ENCODE measurements around the gene TAS2R19. TPM values are rescaled to one million over a fixed set of nuclear protein-coding genes. Genes with fewer than 3 reads are reported as not detected.

Gene TAS2R19
- total RNA-seq, 1 experiment from 2014 or later: 2.6 TPM

DNA sequence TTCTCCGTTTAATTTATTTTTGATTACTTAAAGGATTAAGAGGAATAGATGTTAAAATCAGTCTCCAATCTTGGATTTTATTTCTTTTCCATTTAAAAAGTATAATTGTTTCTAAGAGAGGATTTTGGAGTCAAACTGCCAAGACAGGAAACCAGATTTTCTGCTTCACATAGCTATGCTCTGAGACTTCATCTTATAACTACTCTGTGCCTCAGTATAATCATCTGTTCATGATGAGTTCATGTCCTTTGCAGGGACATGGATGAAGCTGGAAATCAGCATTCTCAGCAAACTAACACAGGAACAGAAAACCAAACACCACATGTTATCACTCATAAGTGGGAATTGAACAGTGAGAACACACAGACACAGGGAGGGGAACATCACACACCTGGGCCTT, 17.7 kb upstream of the TAS2R19 start:
- no peak overlapping the region for H2AFZ ChIP-seq (ENCODE audit: low read length)
- no peak overlapping the region for H3K14ac ChIP-seq (ENCODE audit: insufficient read depth, low read length)
- no peaks in the 10 kb centered on the region for H3K4me1 ChIP-seq (ENCODE audit: insufficient read depth, low read length)
- no peaks in the 10 kb centered on the region for H3K9me3 ChIP-seq (ENCODE audit: control insufficient read depth, low read depth, low read length)
- no peak overlapping the region for H3K9ac ChIP-seq (ENCODE audit: extremely low read depth, insufficient read length, low read length)
- H2BK120ac ChIP-seq (ENCODE audit: low read depth, low read length, poor library complexity, severe bottlenecking): no peak overlapping the region
- H3K4me2 ChIP-seq (ENCODE audit: insufficient read depth, insufficient read length, low read length): no peak overlapping the region
- Mint-ChIP-seq H3K9me3 (no peaks in the 10 kb centered on the region; a peak in 2 of 5 replicates), H3K27ac (no peak overlapping the region), H3K4me1 (no peaks in the 10 kb centered on the region), H3K4me3 (no peak overlapping the region), H3K36me3 (ENCODE audit: insufficient read depth in 1 of 3, low read depth in 3 of 3) (peaks cover 20 to 29% (median 29%) of the 10 kb centered on the region in 3 experiments), H3K27me3 (ENCODE audit: low read depth) (no peaks in the 10 kb centered on the region)
- TF ChIP-seq, protein P1, sequence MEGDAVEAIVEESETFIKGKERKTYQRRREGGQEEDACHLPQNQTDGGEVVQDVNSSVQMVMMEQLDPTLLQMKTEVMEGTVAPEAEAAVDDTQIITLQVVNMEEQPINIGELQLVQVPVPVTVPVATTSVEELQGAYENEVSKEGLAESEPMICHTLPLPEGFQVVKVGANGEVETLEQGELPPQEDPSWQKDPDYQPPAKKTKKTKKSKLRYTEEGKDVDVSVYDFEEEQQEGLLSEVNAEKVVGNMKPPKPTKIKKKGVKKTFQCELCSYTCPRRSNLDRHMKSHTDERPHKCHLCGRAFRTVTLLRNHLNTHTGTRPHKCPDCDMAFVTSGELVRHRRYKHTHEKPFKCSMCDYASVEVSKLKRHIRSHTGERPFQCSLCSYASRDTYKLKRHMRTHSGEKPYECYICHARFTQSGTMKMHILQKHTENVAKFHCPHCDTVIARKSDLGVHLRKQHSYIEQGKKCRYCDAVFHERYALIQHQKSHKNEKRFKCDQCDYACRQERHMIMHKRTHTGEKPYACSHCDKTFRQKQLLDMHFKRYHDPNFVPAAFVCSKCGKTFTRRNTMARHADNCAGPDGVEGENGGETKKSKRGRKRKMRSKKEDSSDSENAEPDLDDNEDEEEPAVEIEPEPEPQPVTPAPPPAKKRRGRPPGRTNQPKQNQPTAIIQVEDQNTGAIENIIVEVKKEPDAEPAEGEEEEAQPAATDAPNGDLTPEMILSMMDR (conservative IDR thresholded peaks at IDR 0.05): no peak
- no peaks in the 10 kb centered on the region for H4K20me1 ChIP-seq (ENCODE audit: control insufficient read depth, insufficient read depth, insufficient read length)
- no peak overlapping the region for H3K23ac ChIP-seq (ENCODE audit: insufficient read length, low read depth, low read length)
- no peak overlapping the region for H2BK5ac ChIP-seq (ENCODE audit: insufficient read length, low read length)
- H2BK20ac ChIP-seq (ENCODE audit: low read depth, low read length, poor library complexity, severe bottlenecking): no peak overlapping the region
- no peak overlapping the region for H3K18ac ChIP-seq (ENCODE audit: insufficient read length, low read depth, low read length)
- no peak overlapping the region for H3T11ph ChIP-seq (ENCODE audit: low read length)
- no peak overlapping the region for H4K5ac ChIP-seq (ENCODE audit: insufficient read length, low read depth, low read length)
- no peak overlapping the region for H2AK5ac ChIP-seq (ENCODE audit: insufficient read length, low read length)
- no CpG with 5 or more reads among the region's 1 CpG for WGBS (ENCODE audit: extremely low coverage, insufficient read length, low lambda C conversion rate)
- H3K23me2 ChIP-seq (ENCODE audit: insufficient read length, low read depth, low read length, poor library complexity, severe bottlenecking): no peaks in the 10 kb centered on the region
- H3K4ac ChIP-seq (ENCODE audit: low read depth, low read length): no peak overlapping the region
- no peak overlapping the region for H4K91ac ChIP-seq (ENCODE audit: insufficient read length, low read depth, low read length)
- no peak overlapping the region for H3K56ac ChIP-seq (ENCODE audit: insufficient read length, low read depth, low read length)
- no peak overlapping the region for H2BK12ac ChIP-seq (ENCODE audit: insufficient read length, low read depth, low read length)
- DNase-seq: no peak
- H3K79me1 ChIP-seq (ENCODE audit: insufficient read depth, low read depth, low read length, poor library complexity, severe bottlenecking): no peaks in the 10 kb centered on the region
- no peaks in the 10 kb centered on the region for H3K27me3 ChIP-seq (ENCODE audit: insufficient read depth, low read length)
- no peak overlapping the region for H2BK15ac ChIP-seq (ENCODE audit: low read depth, low read length)
- H4K8ac ChIP-seq (replicated peaks; ENCODE audit: insufficient read length, low read depth, low read length): no peak overlapping the region
- H3K79me2 ChIP-seq (ENCODE audit: insufficient read depth, low read length): 0 out of 2 replicates have a peak, but pooled peaks cover 2% of the 10 kb centered on the region
- no peak overlapping the region for H3K27ac ChIP-seq (ENCODE audit: insufficient read length, low read depth, low read length)
